ENCODE measurements around the gene VPS13D. TPM values are rescaled to one million over a fixed set of nuclear protein-coding genes. Genes with fewer than 3 reads are reported as not detected.

VPS13D gene
- total RNA-seq, 1 experiment from 2014 or later = 36.5 TPM

GRCh38 chr1:12344596-12345349 lies 114.9 kb downstream of the VPS13D start:
- ChIA-PET POLR2A (no interaction called here), CTCF (no interaction called here)
- Mint-ChIP-seq H3K4me3 (ENCODE audit: unreplicated experiment) (no peak overlapping the region), H3K27ac (ENCODE audit: low read depth, unreplicated experiment) (no peak overlapping the region), H3K36me3 (ENCODE audit: insufficient read depth, unreplicated experiment) (peaks cover 64% of the 10 kb centered on the region), H3K4me1 (ENCODE audit: insufficient read depth, unreplicated experiment) (no peaks in the 10 kb centered on the region), H3K27me3 (ENCODE audit: insufficient read depth, unreplicated experiment) (no peaks in the 10 kb centered on the region), H3K9me3 (ENCODE audit: unreplicated experiment) (no peaks in the 10 kb centered on the region)
- DNase-seq (ENCODE audit: unreplicated experiment) = no peak
- no peak for TF ChIP-seq CTCF (IDR thresholded peaks at IDR 0.05; ENCODE audit: unreplicated experiment)
- intact Hi-C loops (cut with micrococcal nuclease) = no loop called here
- BruUV-seq (replicated peaks) = no TSS peak

GRCh38 chr1:12345350-12346217 lies 115.8 kb downstream of the VPS13D start:
- no peaks in the 10 kb centered on the region for H3K4me1 Mint-ChIP-seq (ENCODE audit: insufficient read depth, unreplicated experiment)
- no peaks in the 10 kb centered on the region for H3K9me3 Mint-ChIP-seq (ENCODE audit: unreplicated experiment)
- no peaks in the 10 kb centered on the region for H3K27me3 Mint-ChIP-seq (ENCODE audit: insufficient read depth, unreplicated experiment)
- ChIA-PET CTCF (no interaction called here), POLR2A (no interaction called here)
- peaks cover 72% of the 10 kb centered on the region for H3K36me3 Mint-ChIP-seq (ENCODE audit: insufficient read depth, unreplicated experiment)
- BruUV-seq (replicated peaks) = no TSS peak
- DNase-seq (ENCODE audit: unreplicated experiment) = no peak
- intact Hi-C loops (cut with micrococcal nuclease) = no loop called here
- TF ChIP-seq CTCF (IDR thresholded peaks at IDR 0.05; ENCODE audit: unreplicated experiment) = no peak
- no peak overlapping the region for H3K27ac Mint-ChIP-seq (ENCODE audit: low read depth, unreplicated experiment)
- H3K4me3 Mint-ChIP-seq (ENCODE audit: unreplicated experiment) = no peak overlapping the region

- Mint-ChIP-seq H3K4me3 (ENCODE audit: unreplicated experiment) (no peak overlapping the region), H3K27ac (ENCODE audit: low read depth, unreplicated experiment) (no peak overlapping the region), H3K27me3 (ENCODE audit: insufficient read depth, unreplicated experiment) (no peaks in the 10 kb centered on the region), H3K36me3 (ENCODE audit: insufficient read depth, unreplicated experiment) (peaks cover 82% of the 10 kb centered on the region), H3K4me1 (ENCODE audit: insufficient read depth, unreplicated experiment) (no peaks in the 10 kb centered on the region), H3K9me3 (ENCODE audit: unreplicated experiment) (no peaks in the 10 kb centered on the region)
- POLR2A ChIA-PET = no interaction called here
- no peak for DNase-seq (ENCODE audit: unreplicated experiment)
- CTCF ChIA-PET = interaction anchor here (0.5 to 0.7 kb wide), 2 partner anchors 268 to 290 kb away, joined by 3 read pairs; no protein-coding TSS in a partner anchor
- intact Hi-C loops (cut with micrococcal nuclease) = no loop called here
- no peak for TF ChIP-seq CTCF (IDR thresholded peaks at IDR 0.05; ENCODE audit: unreplicated experiment)
- BruUV-seq (replicated peaks) = no TSS peak
Measured at GRCh38 chr1:12346483-12347151, 116.8 kb downstream of the VPS13D start.

- DNase-seq (ENCODE audit: unreplicated experiment) = no peak
- CTCF ChIA-PET = no interaction called here
Measured at GRCh38 chr1:12348113-12348512, 118.3 kb downstream of the VPS13D start.

More at GRCh38 chr1:12348113-12348512, 118.3 kb downstream of the VPS13D start:
- intact Hi-C loops (cut with micrococcal nuclease) = no loop called here
- Mint-ChIP-seq H3K9me3 (ENCODE audit: unreplicated experiment) (no peaks in the 10 kb centered on the region), H3K27me3 (ENCODE audit: insufficient read depth, unreplicated experiment) (no peaks in the 10 kb centered on the region), H3K4me1 (ENCODE audit: insufficient read depth, unreplicated experiment) (no peaks in the 10 kb centered on the region), H3K27ac (ENCODE audit: low read depth, unreplicated experiment) (no peak overlapping the region), H3K36me3 (ENCODE audit: insufficient read depth, unreplicated experiment) (peaks cover 82% of the 10 kb centered on the region), H3K4me3 (ENCODE audit: unreplicated experiment) (no peak overlapping the region)
- POLR2A ChIA-PET = no interaction called here
- BruUV-seq (replicated peaks) = no TSS peak
- TF ChIP-seq CTCF (IDR thresholded peaks at IDR 0.05; ENCODE audit: unreplicated experiment) = no peak

Data from MCF 10A (cell line).